Ascending aorta (tissue), 2 donors: ENCODE results near the gene SEMA4A. TPM values are rescaled to one million over a fixed set of nuclear protein-coding genes. Genes with fewer than 3 reads are reported as not detected.

ENCODE experiments used
- DNase-seq, 2 donors: peaks; one replicate each; pipeline ENCODE4 v3.0.0-alpha.2; 2019; ENCODE audit warnings: low spot score in 2 of 2
- H3K27ac ChIP-seq, 2 donors: fragments of 200-600 bp; sonication (generic); one replicate each; pipeline ENCODE4 v1.5.1; 2016 to 2017; ENCODE audit warnings: mild to moderate bottlenecking in 1 of 2
- H3K27me3 ChIP-seq: fragments of 200-600 bp; sonication (generic); one replicate; pipeline ENCODE4 v1.5.1; 2017
- H3K36me3 ChIP-seq, 2 donors: fragments of 200-600 bp; sonication (generic); one replicate each; pipeline ENCODE4 v1.5.1; 2016
- H3K4me1 ChIP-seq, 2 donors: fragments of 200-600 bp; sonication (generic); one replicate each; pipeline ENCODE4 v1.5.1; 2016 to 2017; ENCODE audit warnings: mild to moderate bottlenecking in 1 of 2
- H3K4me3 ChIP-seq, 2 donors: fragments of 200-600 bp; sonication (generic); one replicate each; pipeline ENCODE4 v1.5.1; 2016 to 2017; ENCODE audit warnings: mild to moderate bottlenecking in 1 of 2
- H3K9me3 ChIP-seq, 2 donors: fragments of 200-600 bp; sonication (generic); one replicate each; pipeline ENCODE4 v1.5.1; 2016
- CTCF ChIP-seq, 3 experiments: fragments of 200-600 bp in 2 of 3; fragments of 450-650 bp in 1 of 3; sonication (generic) in 2 of 3; IDR thresholded peaks; one replicate each; pipeline ENCODE4 v1.5.1; 2016 to 2019; ENCODE audit warnings: antibody characterized with exemption in 3 of 3, mild to moderate bottlenecking in 1 of 3, moderate library complexity in 1 of 3
- intact Hi-C: fragments of 100-400 bp; cut with DNase I; formaldehyde crosslinking; loops from one replicate; pipeline ENCODE4 v1.15.1; 2023
- total RNA-seq: library from RNA; depleted of rRNA; stranded (reverse); fragments of >200 nt; gene quantifications from one replicate; pipeline ENCODE4 v1.1.0, GENCODE V29; 2016

SEMA4A gene
- total RNA-seq, 1 donor from 2014 or later: 0.64 TPM

DNA sequence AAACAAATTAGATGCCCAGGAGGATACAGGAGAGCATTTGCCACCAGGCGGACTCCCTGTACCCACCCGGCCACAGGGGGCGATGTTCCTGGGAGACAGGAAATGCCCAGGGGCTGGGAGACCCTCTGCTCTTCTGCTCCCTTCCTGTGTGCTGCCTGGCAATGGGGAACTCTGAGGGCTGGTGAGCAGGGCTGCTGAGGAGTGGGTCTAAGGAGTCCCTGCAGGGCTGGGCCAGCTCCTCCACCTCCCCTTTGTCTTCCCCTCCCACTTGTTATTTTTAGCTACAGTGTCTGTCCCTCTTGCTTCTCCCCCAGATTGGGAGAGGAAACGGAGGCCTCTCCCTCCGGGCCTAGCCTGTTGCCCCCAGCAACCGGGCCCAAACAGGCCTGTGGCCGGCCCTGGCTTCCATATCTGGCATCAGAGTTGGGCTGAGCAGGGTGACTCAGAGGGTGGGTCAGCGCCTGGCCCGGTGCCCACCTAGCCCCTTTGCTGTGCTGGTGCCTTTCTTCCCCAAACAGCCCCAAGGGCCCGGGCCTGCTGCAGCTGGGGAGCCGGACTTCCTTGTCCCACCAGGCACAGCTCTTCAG is 27.2 kb upstream of the SEMA4A start:
- TF ChIP-seq CTCF (IDR thresholded peaks at IDR 0.05): peak; percentile 28 to 53 (median 33)
- peaks cover 8 to 12% of the 10 kb centered on the region in 2 donors for H3K36me3 ChIP-seq
- DNase-seq: peak; percentile 91 to 99
- H3K4me3 ChIP-seq: peak overlapping the region; percentile 93 to 100
- intact Hi-C loops: loop anchor here (10.0 kb wide), 2 partner anchors 379 to 619 kb away; partner anchors contain the start of genes MEF2D and MRPL24
- no peaks in the 10 kb centered on the region for H3K9me3 ChIP-seq
- peak overlapping the region; percentile 97 for H3K27ac ChIP-seq
- peaks cover 47 to 80% of the 10 kb centered on the region in 2 donors for H3K4me1 ChIP-seq
- H3K27me3 ChIP-seq: no peaks in the 10 kb centered on the region

DNA sequence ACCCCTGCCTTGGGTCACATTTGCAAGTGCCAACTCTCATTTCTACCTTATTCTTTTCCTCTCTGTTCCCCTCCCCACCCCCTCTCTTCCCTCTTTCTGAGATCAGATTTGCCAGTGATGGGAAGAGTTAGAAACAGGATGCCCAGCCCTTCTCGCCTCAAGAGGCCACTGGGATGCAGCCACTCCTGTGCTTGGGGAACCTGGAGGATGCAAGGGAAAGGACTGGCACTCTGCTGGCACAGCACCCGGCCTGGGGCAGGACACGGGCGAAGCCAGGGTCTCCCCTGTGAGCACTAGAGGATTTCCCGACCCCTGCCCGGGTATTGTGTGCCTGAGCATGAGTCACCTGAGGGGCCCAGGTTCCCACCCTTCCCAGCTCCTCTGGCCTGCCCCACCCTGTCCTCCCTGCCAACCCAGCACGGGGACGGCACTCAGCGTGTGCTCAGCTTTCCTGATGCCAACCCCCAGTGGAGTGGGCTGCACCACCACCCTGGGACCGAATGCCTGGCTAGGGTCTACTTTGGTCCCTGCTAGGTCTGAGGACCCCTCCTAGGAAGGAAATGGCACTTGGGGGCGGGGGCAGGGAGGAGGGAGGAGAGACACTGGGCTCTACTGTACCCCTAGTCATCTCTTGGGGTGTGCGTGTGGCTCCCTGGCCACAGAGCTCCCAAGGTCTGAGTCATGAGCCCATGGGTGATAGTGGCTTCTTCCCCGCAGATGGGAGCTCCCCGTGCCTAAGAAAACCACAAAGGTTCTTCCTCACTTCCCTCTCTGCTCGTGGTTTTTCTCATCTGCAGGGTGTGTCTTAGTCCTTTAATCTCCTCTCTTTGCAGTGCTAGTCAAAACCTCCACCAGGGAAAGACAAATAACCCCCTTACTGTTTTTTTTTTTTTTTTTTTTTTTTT is 26.5 kb upstream of the SEMA4A start:
- intact Hi-C loops: loop anchor here (10.0 kb wide), 2 partner anchors 378 to 618 kb away; partner anchors contain the start of genes MEF2D and MRPL24
- DNase-seq: peak in 1 of 2 donors; percentile 84
- Histone ChIP-seq H3K27me3 (no peaks in the 10 kb centered on the region), H3K36me3 (peaks cover 15 to 19% of the 10 kb centered on the region in 2 donors), H3K4me1 (peaks cover 47 to 73% of the 10 kb centered on the region in 2 donors), H3K4me3 (peak overlapping the region; percentile 24 to 93), H3K9me3 (no peaks in the 10 kb centered on the region), H3K27ac (peak overlapping the region; percentile 97)
- no peak for TF ChIP-seq CTCF (IDR thresholded peaks at IDR 0.05)

- Histone ChIP-seq H3K9me3 (no peaks in the 10 kb centered on the region), H3K36me3 (peaks cover 29 to 33% of the 10 kb centered on the region in 2 donors), H3K27ac (peak overlapping the region; percentile 97), H3K4me3 (peak overlapping the region; percentile 46 to 93), H3K27me3 (no peaks in the 10 kb centered on the region), H3K4me1 (peaks cover 44 to 67% of the 10 kb centered on the region in 2 donors)
- no peak for TF ChIP-seq CTCF (IDR thresholded peaks at IDR 0.05)
- DNase-seq: no peak
- intact Hi-C loops: loop anchor here (2.0 to 10.0 kb wide), 3 partner anchors 13 to 617 kb away; partner anchors contain the start of genes LMNA, MEF2D and MRPL24
Observed at GRCh38 chr1:156128308-156128653, 25.1 kb upstream of the SEMA4A start.

DNA sequence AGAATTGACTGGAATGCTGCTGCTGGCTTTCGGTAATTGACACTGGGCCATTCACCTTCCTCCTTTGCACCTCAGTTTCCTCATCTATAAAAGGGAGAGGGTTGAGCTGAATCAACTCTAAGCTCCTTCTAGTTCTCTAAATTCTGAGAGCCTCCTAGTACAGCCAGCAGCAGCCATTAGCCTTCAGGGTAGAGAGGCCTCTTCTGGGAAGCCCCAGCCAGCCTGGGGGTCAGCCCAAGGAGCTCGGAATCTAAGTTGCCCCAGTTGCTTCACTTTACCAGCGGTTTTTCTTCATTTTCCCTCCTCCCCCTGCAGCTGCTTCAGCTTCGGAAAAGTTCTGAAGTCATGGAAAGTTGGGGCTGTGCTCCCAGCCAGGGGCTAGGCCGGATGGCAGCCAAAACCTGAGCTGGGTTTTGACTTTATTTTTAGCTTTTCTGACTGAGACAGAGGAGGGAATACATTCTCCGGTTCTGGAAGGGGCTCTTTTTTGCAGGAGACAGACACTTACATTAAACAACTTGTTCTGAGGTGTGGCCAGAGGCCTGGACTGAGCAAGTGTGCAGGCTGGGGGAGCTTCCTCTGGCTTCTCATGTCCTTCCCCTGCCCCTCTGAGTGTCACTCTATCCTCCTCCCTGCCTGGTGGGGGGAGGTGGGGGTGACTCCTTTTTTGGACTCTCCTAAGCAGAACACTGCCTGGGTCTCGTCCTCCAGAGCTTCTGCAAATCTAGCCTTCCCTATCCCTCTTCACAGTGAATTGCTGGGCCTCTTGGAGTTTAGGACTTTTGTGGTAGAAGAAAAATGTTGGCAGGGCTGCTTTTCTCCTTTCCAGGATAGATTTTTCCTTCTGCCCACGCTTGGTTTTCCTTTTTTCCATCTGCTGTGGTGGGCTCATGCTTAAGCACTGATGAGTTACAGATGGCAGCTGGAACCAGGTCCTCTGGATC is 24.5 kb upstream of the SEMA4A start:
- no peak for TF ChIP-seq CTCF (IDR thresholded peaks at IDR 0.05)
- intact Hi-C loops: loop anchor here (2.0 to 10.0 kb wide), 3 partner anchors 14 to 616 kb away; partner anchors contain the start of genes LMNA, MEF2D and MRPL24
- H3K27me3 ChIP-seq: no peaks in the 10 kb centered on the region
- no peaks in the 10 kb centered on the region for H3K9me3 ChIP-seq
- H3K4me3 ChIP-seq: peak overlapping the region; percentile 46 to 93
- H3K27ac ChIP-seq: peak overlapping the region; percentile 97
- peaks cover 42 to 62% of the 10 kb centered on the region in 2 donors for H3K4me1 ChIP-seq
- H3K36me3 ChIP-seq: peaks cover 36 to 40% of the 10 kb centered on the region in 2 donors
- peak in 1 of 2 donors; percentile 91 for DNase-seq
